IMR-90 (cell line): ENCODE results near the gene IL22RA1. TPM values are rescaled to one million over a fixed set of nuclear protein-coding genes. Genes with fewer than 3 reads are reported as not detected.

ENCODE experiments used
- CTCF ChIP-seq: conservative IDR thresholded peaks from 2 replicates; pipeline ENCODE4 v1.5.1; 2012; ENCODE audit warnings: mild to moderate bottlenecking, low read depth, low read length, improper control_type of control experiment
- polyA plus RNA-seq, 3 experiments: library from polyadenylated mRNA; depleted of rRNA; stranded (reverse); fragments of >200 nt; gene quantifications; 2 replicates each; pipeline ENCODE4 v1.2.3, GENCODE V29; 2012; ENCODE audit warnings: low replicate concordance in 1 of 3
- total RNA-seq: library from RNA; depleted of rRNA; stranded (reverse); fragments of >200 nt; gene quantifications from 2 replicates; pipeline ENCODE4 v1.2.3, GENCODE V29; 2012

The IL22RA1 gene
- total and polyA plus RNA-seq, 2 of the 4 experiments (the other 2 are of a cell fraction): not detected

- TF ChIP-seq CTCF: peak; percentile 54
These were observed 30.8 kb downstream of the IL22RA1 start, which contains the start of gene MYOM3 (continued) for GRCh38 chr1:24111996-24112779.
